Fibroblast of pulmonary artery (primary cell): ENCODE data around the gene CBX6.

Experiments used
- DNase-seq: peaks from one replicate; pipeline ENCODE4 v3.0.0-alpha.2; 2010; ENCODE audit warnings: low read depth
- H3K4me3 ChIP-seq: replicated peaks from 2 replicates; pipeline ENCODE4 v1.5.1; 2011; ENCODE audit warnings: low read depth, mild to moderate bottlenecking, control low read depth, low read length, moderate library complexity
- TF ChIP-seq, protein P1 (sequence below): IDR thresholded peaks from 2 replicates; pipeline ENCODE4 v1.5.1; 2011; ENCODE audit warnings: mild to moderate bottlenecking, control low read depth, low read length, inconsistent platforms; ENCODE audit errors: missing control alignments

The CBX6 gene

DNA sequence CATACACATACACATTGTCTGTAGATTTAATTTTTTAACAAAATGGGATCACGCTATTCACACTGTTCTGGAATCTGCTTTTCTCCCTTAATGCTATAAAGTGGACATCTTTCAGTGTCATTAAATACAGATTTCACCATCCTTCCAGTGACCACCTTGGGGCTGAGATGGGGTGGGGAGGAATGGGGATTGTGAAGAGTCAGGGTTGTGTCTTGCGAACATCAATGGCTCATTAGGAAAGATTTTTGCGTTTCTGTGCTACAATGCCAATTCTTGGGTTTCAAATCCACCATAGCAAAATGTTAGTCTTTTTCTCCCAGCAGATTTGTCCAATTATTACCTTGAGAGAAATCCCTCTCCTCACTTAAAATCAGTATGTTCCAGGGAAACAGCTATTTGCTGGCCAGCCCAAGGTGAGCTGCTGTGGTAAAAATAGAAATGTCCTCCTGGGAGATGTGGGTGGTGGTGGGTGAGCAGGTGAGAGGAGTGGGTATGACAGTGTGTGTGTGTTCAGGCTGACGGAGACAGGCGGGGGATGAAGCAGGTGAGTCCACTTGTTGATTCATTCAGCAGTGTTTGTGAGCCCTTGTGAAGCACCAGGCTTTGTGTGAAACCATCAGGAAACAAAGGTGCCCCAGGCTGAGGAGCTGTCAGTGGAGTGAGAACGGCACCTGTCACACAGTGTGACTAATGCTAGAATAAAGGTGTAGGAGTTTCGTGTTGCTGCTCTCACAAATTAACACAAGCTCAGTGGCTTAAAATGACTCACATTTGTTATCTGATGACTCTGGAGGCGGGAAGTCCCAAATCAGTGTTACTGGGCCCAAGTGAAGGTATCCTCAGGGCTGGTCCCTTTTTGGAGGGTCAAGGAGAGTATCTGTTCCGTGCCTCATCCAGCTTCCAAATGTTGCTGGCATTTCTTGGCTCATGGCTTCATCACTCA, 1.7 kb upstream of the CBX6 start:
- H3K4me3 ChIP-seq: no peak overlapping the region
- DNase-seq: no peak
- TF ChIP-seq, protein P1, sequence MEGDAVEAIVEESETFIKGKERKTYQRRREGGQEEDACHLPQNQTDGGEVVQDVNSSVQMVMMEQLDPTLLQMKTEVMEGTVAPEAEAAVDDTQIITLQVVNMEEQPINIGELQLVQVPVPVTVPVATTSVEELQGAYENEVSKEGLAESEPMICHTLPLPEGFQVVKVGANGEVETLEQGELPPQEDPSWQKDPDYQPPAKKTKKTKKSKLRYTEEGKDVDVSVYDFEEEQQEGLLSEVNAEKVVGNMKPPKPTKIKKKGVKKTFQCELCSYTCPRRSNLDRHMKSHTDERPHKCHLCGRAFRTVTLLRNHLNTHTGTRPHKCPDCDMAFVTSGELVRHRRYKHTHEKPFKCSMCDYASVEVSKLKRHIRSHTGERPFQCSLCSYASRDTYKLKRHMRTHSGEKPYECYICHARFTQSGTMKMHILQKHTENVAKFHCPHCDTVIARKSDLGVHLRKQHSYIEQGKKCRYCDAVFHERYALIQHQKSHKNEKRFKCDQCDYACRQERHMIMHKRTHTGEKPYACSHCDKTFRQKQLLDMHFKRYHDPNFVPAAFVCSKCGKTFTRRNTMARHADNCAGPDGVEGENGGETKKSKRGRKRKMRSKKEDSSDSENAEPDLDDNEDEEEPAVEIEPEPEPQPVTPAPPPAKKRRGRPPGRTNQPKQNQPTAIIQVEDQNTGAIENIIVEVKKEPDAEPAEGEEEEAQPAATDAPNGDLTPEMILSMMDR: no peak

DNA sequence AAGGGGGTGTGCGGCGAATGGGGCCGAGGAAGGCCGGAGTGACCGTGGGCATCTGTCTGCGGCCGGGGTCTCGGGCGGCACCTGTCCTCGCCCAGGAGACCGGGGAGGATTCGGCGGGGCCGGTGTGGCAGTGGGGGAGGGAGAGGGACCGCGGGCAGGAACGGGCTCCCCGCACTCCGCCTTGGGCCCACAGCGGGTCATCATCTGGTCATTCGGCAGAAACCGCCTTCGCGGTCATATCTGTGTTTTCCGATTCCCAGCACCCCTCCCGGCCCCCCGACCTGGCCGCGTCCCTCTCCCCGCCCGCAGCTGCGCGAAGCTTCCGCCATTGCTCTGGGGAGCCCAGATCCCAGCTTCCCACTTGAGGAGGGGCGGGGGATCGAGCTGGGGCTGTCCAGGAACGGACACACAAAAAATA, 824 bp upstream of the CBX6 start:
- H3K4me3 ChIP-seq: peak overlapping the region; percentile 71
- TF ChIP-seq, protein P1: no peak
- DNase-seq: peak; percentile 36

DNA sequence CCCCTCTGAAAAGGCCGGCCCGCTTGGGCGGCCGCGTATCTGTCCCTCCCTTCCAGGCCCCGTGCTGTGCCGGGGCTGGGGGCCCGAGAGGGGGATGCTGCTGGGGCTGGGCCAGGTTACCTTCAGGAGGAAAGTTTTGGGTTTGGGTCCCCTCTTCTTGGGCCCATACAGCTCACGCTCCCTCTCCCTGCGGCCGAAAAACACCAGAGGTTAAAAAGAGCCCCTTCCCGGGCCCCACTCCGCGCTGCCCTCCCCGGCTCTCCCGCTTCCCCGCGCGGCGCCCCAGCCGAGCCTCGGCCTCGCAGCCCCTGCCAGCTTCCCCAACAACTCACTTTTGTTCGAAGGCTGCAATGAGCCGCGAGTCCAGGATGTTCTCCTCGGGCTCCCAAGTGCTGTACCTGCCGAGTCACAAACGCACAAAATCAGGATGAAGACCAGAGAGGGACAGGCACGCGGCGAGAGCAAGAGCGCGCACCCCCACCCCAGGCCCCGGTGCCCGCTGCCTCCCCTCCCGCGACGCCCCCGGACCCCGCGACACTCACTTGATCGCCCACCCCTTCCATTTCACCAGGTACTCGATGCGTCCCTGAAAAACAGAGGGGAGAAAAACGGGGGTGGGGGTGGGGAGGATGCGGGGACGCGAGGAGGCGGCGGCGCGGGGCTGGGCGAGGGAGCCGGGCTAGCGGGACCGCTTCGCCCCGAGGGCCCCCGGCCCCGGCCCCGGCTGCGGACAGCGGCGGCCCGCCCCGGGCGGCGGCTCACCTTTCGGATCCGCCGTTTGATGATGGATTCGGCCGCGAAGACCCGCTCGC, 450 bp downstream of the CBX6 start:
- peak overlapping the region; percentile 68 for H3K4me3 ChIP-seq
- TF ChIP-seq, protein P1: no peak
- no peak for DNase-seq

DNA sequence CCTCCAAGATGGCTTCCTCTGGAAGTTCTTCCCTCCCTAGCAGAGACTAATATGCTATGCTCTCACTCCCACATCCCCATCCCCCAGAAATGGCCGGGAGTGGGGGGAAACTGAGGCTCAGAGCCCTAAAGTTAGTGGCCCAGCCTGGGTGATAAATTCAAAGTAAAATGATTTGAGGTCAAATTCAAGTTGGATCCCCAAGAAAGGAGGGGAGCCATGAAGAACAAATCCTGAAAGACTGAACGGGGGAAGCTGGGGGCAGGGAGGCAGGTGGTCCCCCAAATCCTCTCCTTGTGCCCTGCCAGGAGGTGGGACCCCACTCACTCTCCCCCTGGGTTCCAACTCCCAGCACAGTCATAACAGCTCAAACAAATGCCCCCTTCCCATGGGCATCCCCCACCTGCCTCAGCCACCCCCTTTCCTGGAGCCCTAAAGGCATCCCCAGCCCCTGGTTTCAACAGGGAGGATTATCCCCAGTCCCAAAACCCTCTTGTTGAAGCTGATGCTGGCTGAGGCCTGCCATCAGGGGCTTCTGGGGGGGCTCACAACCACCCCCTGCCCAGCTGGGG, 1.1 kb downstream of the CBX6 start:
- DNase-seq: no peak
- H3K4me3 ChIP-seq: peak overlapping the region; percentile 68
- TF ChIP-seq, protein P1: no peak

DNA sequence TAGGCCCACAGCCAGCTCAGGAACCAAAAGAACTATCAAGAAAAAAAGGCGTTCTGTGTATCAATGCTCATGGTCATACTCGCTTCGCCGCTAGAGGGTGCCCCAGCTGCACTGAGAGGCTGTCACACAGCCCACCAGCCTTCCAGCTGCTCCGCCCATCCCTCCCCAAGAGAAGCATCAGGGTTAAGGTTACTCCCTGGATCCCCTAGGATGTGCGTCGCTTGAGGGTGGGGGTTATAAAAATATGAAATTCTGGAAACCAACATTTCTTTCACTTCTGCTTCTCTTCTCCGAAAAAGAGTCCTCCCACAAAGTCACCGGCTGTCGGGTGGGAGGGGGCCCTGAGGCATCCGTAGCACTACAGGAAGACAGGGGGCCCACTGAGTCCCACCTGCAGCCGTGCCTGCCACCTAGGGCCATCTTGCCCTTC, 1.7 kb downstream of the CBX6 start:
- DNase-seq: peak; percentile 84
- TF ChIP-seq, protein P1: peak; percentile 95
- peak overlapping the region; percentile 68 for H3K4me3 ChIP-seq

DNA sequence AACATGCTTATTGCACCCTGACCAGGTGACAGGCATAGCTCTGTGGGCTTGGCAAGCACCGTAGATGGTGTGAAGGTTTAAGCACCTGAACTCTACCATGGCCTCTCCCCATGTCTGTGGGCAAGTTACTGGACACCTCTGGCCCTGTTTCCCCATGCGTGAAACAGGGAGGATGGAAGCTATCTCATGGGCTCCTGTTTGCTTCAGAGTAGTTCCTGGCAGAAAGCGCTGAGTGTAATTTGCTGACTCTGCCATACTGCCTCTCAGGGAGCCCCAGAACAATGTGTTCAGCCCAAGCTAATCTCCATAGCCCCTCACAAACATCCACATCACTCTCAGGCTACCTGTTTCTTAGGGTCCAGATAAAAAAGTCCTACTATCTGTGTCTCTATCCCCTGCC, 2.4 kb downstream of the CBX6 start:
- DNase-seq: no peak
- TF ChIP-seq, protein P1: no peak
- H3K4me3 ChIP-seq: no peak overlapping the region
